SIG-M5 treated with dmso at 0.1 percent for 504 hours (cell line): ENCODE measurements around the gene ZNF521.

Experiments used
- DNase-seq: peaks from one replicate; lab custom pipeline; 2025; ENCODE audit not compliant: unreplicated experiment; lab: John Stamatoyannopoulos, UW

Gene ZNF521

DNA sequence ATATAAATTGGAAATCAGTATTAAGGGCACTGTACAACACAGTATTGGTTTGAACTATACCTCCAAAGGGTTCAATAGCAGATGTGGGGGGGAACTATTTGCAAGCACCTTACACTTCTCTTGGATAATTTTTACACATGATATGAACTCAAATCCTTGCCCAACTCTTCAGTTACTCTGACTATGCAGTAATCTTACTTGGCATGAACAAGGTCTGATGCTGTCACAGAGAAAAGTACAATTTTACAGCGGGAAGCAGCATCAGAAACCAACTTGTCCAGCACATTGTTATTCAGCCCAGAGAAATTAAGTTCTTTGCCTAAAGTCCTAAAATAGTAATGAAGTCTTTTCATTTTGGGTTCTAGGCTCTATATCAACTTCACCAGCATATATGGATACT, 98.2 kb downstream of the ZNF521 start:
- no peak for DNase-seq

DNA sequence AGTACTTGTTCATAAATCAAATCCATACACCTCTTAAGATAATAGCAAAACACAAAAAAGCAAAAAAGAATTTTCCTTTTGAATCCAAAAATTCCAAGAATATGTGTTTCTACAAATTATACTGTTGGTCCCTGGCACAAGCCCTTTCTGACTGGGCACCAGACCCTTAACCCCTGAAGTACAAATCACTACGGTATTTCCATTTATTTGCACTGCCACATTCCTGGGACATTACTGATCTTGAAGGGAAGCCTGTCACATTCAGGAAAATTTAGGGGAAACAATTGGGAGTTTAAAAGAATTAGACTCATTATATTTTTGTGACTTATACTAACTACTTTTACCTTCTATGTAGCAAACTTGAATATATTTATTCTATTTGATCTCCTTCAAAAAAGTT, 98.8 kb downstream of the ZNF521 start:
- no peak for DNase-seq

GRCh38 chr18:25251068-25251467, 100.9 kb downstream of the ZNF521 start:
- no peak for DNase-seq

DNA sequence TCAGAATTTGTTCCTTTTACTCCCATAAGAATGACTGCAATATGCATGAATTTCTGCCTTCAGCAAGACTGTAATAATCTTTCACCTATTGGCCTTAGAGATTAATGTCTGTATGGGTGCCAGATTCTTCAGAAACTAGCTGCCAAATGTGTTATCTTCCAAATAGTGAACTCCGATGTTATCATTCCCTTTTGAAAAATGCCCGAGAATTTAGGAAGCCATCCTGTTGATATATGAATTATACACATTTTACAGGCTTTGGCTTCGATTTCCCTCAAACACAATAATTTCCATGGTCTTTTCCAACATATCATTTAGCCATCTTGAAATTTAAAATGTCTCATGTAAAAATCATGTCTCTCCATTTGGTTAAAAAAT, 101.5 kb downstream of the ZNF521 start:
- DNase-seq = no peak

- DNase-seq = no peak
Observed at GRCh38 chr18:25248755-25249154, 103.2 kb downstream of the ZNF521 start.

- no peak for DNase-seq
Observed at GRCh38 chr18:25247725-25248124, 104.2 kb downstream of the ZNF521 start.

GRCh38 chr18:25244924-25245698, 106.9 kb downstream of the ZNF521 start:
- DNase-seq = no peak

- no peak for DNase-seq
Observed at GRCh38 chr18:25244170-25244569, 107.8 kb downstream of the ZNF521 start.

- no peak for DNase-seq
Observed at GRCh38 chr18:25243754-25244153, 108.2 kb downstream of the ZNF521 start.

DNA sequence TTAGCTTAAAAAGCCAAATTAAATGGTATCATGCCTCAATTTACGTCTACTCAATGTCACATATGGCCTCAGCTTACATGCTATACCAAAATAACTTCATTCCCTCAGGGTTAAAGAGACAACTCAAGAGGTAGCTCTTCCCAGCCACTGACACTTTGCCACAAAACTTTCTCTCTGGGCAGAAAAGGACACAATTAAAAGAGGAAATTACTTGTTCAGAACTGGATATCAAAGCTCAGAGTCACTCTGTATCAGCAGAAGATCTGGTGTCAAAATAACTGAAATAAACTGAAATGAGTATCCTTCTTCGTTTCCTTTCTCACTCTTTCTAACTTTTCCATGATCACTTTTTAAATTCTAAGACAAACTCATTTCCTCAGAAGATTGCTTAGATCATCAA, 108.7 kb downstream of the ZNF521 start:
- no peak for DNase-seq

- no peak for DNase-seq
Observed at GRCh38 chr18:25240420-25240770, 111.6 kb downstream of the ZNF521 start.

- DNase-seq = no peak
Observed at GRCh38 chr18:25239581-25240419, 112.2 kb downstream of the ZNF521 start.

- DNase-seq = no peak
Observed at GRCh38 chr18:25239151-25239550, 112.8 kb downstream of the ZNF521 start.

DNA sequence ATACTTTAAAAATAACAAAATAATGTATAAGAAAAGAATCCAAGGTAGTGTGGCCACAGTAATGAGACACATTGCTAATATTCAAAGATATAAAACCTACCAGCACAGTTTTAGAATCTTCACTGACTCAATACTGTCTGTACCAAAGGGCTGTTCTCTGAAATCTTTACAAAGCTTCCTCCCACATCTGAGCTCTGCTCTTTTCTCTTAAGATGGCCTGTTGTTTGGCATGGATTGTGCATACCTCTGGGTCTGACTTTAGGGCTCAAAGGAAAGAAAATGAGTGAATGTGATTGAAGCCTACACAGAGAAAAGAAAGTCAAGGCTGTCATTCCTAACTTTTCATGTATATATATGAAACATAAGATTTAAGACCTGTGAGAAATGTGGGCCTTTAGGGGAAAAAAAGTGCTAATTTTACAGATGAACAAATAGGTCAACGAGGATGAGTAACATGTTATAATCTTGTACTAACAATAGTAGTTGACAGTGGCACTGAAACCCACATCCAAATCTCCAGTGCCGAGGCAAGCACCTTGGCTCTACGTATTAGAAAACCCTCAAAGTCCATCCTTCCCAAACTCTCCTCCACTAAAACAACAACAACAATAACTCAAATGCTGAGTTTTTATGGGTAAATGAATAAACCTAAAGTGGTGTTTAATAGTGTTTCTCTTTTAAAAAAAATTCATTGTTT, 114.2 kb downstream of the ZNF521 start:
- DNase-seq = no peak

- DNase-seq = no peak
Observed at GRCh38 chr18:25236736-25237135, 115.2 kb downstream of the ZNF521 start.

DNA sequence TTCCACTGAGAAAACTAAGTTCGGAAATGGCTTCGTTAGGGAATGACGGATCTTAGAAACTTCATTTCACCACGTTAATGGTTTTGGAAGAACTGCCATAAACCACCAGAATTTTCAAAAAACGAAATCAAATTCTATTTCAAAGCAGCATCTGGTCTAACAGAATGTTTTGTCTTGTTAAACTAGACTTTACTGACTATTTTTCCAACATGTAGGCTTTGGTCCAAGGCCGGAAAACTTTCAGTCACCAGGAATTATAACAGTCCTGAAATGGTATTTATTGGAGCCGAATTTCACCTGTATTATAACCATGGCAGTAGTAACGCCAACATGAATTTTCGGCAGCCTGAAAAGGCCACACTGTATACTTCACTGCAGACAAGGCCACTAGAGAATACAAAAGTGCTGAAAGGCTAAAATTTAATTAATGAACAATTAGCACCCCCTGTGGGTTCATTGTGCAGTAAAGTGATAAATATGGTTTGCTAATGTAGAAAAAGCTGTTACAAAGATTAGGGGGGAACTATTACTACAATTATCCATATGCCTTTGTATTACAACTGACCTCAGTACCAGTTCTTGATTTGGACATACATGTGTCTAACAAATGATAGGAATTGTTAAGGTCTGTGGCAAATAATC, 116.4 kb downstream of the ZNF521 start:
- DNase-seq = no peak

DNA sequence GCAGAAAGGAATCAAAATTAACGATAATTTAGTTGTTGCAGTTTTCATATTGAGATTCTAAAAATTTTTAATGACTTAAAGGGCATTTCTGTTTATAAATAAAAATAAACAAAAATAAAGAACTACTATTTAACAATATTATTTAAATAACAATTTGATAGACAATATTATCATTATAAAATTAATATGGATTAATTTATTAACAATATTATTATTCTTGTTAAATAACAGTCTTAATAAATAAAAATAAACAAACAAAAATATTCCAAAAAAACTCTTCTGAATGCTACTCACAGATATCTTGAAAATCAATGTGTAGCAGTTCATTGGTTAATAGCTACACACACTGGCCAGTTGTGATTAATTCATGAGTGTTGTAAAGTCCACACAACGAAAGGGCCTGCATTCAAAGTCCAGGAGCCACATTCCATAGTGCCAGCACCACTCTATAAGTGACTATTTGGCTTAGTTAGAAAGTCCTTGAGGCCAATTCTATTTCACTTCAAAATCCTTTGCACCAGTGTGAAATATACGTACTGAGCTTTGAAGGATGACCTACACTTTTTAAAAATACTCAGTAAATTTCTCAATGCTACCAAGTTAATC, 117.1 kb downstream of the ZNF521 start:
- DNase-seq = no peak

DNA sequence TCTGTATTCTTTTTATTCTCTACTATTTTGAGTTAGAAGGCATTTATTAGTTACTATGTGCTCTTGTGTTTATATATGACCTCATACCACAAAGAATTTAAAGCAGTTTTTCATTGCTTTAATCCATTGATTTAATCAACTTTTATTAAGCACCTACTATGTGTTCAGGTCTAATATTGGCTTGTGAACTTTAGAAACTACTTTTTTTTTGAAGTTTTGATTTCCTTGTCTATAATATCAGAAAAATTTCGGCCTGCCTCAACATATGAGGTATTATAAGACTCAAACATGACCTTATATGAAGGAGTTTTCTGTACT, 117.7 kb downstream of the ZNF521 start:
- no peak for DNase-seq

DNA sequence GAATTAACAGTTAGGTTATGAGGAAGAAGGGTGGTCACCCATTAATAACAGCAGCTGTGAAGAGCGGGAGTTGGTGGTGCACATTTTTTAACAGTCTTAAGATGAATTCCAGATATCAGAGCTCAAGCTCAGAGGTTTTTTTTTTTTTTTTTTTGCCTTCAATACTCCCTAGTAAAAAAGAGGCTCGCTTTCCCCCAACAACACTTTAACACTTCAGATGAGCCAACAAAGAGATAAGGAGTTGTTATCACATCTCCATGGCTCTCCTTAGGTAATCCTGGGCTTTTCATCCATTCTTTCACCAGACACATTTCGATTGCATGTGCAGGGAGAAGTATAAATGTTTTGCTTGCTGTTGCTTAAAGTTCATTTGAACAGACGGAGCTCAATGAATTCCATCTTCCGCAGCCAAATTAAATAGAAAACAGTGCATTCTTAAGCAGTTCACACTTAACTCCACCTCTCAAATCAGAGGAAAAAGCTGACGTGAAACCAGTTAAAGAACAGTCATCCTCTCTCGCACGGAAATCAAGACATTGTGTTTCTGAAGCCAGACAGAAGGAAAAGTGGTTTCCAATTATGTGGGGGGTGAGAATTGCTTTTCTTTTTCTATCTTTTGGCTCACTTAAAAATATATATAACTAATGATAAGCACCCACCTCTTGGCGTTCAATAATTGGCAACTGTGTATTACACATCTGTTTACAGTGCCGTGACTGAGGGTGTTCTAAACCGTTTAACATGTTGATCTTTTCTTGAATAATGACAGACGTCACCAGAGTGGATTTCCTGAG, 118.2 kb downstream of the ZNF521 start:
- DNase-seq = no peak

GRCh38 chr18:25231327-25231691, 120.7 kb downstream of the ZNF521 start:
- DNase-seq = no peak
